GDM1 (cell line): Measurements from ENCODE around the gene TCF7.

Experiments
- DNase-seq: peaks from one replicate; lab custom pipeline; 2025; lab: John Stamatoyannopoulos, UW

Gene TCF7

GRCh38 chr5:134090522-134090921 is 24.0 kb upstream of the TCF7 start:
- no peak for DNase-seq

GRCh38 chr5:134091626-134092121 is 22.8 kb upstream of the TCF7 start:
- no peak for DNase-seq

DNA sequence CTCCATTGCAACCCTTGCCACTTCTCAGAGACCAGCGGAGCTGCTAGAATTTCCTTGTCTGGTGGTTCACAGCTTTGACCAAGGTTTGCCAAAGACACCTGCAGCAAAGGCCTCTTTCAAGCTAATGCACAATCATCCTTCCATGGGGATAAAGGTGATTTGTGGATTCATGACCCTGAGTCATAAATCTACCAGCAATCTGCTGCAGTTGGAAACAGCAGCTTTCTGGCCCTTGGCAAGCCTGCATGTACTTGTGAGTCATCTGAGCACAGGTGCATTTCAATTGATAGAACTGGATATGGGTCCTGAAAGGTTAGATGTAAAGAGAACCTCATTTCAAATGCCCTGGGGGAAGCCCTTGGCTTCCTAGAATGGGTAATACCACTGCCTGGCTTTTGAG is 21.6 kb upstream of the TCF7 start:
- DNase-seq, result no peak

DNA sequence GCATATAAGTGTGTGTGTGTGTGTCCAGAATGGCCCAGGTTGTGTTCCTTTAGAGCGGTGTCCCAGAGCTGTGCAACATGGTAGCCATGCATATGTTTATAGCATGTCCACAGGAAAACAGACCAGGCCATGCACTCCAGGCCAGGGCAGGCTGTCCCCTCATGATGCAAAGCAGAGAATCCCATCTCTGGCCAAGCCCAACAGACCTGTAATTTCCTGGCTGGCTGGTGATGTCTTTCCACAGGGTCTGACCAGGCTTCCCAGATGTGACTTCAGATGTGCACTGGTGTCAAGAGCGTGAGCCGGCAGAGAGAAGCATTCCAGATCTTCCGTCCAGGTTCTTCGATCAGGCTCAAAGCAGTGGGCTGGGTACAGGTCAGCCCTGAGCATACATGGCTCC is 21.1 kb upstream of the TCF7 start:
- no peak for DNase-seq

GRCh38 chr5:134095293-134095692 is 19.2 kb upstream of the TCF7 start:
- DNase-seq, result no peak

- DNase-seq, result no peak
Measured at GRCh38 chr5:134095887-134096589, 18.4 kb upstream of the TCF7 start.

DNA sequence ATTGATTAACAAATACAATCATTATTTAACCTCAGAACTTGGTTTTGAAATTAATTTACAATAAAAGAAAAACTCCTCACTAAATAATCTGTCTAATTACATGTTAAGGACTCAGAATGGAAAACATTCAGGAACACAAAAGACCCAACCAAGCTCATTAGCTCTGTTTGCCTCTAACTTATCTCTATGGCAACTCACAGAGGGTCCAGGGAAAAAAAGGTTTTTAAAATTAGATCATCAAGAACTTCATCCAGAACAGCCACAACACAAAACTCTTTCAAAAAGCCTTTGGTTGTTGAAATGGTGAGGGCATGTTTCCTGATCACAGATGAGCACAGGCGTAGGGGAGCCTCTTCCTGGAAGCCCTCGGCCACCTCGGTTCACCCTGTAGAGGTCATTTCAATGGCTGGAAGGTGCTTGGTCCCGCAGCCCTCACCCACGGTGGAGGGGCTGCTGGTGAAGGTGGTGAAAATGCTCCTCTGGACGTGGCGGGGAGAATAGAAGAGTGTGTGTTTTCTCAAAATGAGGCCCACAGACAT is 17.2 kb upstream of the TCF7 start:
- DNase-seq, result no peak

- no peak for DNase-seq
Measured at GRCh38 chr5:134098690-134099089, 15.8 kb upstream of the TCF7 start.

GRCh38 chr5:134099288-134099872 is 15.1 kb upstream of the TCF7 start:
- DNase-seq, result no peak

DNA sequence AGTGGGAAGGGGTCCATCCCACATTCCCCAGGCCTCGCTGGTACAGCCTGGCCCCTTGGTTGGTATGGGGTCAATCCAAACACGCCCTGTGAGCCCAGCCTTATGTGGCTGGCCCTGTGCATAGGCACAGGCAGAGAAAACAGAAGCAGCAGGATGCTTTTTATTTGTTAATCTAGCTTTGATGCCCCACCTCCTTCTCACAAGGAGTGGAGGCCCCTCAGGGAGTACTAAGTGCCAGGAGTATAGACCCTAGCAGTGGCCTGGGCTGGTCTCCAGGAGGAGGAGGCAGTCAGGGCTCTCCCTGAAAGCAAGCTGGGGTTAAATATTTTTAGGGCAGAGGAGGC is 14.6 kb upstream of the TCF7 start:
- no peak for DNase-seq

DNA sequence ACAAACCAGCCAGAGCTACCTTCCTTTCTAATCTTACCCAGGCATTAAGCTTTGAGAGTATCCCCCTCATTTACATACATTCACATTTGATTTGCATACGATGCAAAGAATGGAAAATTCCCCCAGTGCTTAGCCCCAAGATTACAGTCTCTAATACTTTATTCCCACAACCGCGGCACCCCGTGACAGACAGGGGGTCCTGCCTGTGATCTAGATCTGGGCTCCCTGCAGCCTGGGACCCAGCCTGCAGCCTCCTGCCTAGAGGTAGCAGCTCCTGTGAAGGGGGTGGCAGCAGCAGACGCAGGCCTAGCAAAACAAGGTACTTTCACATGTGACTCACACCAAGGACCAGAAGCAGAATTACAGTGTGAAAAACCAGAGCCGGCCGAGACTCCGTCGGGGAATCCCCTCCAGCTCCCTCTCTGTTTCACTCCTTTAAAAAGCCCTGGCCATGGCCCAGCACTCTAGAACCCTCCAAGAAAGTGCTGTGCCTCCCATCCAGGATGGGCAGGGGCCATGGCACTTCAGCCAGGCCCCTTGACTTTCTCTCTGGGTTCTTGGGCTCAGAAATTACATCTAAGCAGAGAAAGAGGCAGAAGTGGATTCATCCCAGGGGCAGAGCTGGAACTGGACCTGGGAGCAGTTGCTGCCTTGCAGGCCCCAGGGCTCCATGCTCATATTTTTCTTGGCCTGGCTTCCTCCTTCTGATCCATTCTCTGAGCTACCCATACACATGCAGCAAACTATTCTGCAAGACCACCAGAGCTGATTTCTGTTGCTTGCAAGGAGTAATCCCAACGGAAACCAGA is 14.0 kb upstream of the TCF7 start:
- DNase-seq, result no peak

- peak; percentile 10 for DNase-seq
Measured at GRCh38 chr5:134101686-134102439, 12.6 kb upstream of the TCF7 start.

DNA sequence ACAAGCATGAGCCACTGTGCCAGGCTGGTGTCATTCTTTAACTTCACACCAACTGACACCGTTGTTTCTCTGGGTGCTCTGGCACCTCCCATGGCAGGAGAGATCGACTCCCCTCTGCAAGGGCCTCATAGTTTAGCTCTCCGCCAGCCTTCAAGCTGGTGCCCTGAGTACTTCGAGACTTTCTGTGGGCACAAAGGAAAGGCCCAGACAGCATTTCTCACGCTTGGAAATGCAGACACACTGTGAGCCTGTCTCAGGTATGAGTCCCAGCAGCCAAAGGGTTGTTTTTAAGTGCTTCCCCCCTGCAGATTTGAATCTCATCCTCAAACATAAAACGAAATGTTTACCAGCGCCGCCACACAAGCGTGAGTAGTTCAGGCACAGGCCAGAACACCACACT is 11.1 kb upstream of the TCF7 start:
- DNase-seq, result no peak

- DNase-seq, result no peak
Measured at GRCh38 chr5:134103998-134104654, 10.4 kb upstream of the TCF7 start.

DNA sequence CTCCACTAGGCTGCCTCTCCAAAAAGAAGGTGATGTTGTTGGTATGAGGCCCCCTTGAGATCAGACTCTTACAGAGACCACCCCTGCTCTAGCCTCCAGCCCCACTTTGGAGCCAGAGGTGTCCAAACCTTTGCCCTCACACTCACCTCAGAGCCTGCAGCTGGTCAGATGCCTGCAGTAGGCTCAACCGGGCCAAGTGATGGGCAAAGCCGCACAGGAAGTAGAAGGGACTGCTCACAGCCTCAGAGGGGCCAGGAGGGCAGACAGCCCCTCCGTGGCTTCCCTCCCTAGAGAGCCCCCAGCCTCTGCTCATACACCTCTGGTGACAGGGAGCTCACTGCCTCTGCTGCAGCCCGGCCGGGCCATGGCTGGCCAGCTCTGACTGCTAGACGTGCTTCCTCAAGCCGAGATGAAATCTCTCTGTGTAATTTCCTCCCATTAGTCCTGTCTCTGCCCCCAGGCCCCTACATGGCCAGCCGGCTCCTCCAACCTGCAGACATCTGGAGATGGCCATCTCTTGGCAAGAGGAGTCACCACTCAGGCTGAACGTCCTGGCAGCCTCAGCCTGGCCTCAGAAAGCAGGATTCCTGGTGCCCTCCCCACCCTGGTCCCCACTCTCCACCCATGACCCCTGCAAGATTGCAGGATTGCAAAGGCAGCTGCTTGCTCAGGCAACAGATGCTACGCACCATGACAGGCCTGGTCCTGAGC is 7.3 kb upstream of the TCF7 start:
- DNase-seq, result no peak

DNA sequence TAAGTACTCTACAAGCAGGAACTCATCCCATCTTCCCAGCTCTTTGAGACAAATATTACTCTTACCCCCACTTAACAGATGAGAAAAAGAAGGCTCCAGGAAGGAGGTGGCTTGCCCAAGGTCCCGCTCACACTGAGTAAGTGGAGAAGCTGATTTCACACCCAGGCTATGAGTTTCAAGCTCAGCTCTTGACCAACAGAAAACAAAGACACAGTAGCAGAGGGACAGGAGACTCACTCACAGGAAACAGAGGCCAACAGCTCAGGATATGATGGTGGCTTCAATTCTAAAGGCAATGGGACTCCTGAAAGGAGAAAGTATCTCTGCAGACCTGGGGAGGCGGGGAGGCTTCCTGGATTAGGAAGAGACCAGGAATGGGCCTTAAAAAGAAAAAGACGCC is 6.7 kb upstream of the TCF7 start:
- DNase-seq, result no peak

DNA sequence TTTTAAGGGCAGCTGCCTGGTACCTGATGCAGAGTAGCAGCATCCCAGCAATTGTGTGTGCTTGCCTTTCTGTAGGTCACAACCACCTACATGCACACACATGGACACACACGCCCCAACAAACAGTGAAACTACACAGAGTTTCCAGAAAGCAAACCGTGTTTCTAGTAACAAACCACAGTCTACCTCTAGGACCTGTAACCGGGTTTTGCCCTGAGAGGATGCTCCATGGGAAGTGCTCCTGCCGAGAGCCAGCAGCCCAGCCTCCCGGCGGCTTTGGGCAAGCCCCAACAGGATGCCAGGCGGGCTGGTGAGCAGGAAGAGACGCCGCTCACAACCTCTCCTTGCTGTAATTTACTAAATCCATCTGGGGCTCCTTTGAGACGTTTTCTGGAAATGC is 4.1 kb upstream of the TCF7 start:
- no peak for DNase-seq

DNA sequence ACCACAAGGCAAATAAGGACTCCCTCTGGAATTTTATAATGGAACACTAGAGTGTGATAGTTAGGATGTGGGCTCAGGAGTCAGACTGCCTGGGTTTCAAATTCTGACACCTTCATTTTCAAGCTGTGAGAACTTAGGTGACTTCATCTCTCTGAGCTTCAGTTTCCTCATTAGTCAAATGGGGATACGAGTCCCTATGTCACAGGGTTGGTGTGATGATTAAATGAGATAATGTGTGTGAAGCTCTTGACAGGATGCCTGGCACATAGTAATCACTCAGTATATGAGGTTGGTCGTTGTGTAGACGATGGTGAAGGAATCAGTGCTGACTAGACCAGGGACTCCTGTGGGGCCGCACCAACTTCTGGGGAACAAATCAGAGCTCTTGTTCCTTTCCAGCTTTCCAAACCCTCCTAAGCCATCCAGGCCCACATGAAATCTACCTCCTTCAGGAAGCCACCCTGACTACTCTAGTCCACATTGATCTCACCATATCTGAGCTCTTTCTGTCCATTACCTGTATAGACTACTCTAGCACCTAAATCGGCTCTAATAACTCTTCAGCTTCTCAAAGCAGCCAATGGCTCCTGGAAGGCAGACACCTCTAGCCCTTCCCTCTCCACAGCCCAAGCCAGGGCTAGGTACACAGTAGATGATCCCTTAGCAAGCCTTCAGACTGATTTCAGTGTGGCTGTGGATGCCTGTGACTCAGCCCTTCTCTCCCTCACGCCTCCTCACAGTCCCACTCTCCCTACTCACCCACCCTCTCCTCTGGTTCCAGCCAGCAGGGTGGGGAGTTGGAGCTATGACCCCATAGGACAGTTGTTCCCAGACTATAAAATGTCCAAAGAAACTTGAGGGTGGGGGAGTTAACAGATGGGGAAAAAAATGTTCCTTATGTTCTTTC is 2.5 kb upstream of the TCF7 start:
- no peak for DNase-seq

GRCh38 chr5:134112726-134113362 is 1.6 kb upstream of the TCF7 start:
- DNase-seq, result no peak
